ENCODE measurements around the gene INCA1.

Gene INCA1

DNA sequence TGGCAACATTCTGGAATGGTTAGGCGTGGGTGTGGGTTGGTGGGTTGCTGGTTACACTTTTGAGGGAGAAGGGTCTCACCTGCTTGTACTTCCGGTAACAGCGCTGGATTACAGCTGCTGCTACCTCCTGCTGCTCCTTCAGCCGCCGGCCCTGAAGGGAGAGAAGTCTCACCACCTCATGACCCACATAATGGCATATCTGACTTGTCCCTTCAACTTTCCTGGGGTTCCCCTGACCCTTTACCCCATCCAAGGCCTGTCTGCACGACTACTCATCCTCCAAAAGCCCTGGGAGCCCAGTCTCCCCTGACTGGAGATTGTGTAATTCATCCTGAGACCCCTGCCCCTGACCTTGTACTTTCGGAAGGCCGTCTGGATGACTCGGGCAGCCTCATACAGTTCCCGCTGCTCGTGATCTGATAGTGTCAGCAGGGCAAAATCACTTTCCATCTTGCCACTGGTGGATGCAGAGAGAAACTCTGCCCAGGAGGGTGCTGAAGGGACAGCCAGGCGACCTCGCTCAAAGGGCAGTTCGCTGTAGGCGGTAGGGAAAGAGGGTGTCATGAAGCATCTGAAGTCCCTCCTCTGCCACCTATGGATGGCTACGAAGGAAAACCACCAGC lies 27.7 kb downstream of the INCA1 start:
- no peak for DNase-seq

DNA sequence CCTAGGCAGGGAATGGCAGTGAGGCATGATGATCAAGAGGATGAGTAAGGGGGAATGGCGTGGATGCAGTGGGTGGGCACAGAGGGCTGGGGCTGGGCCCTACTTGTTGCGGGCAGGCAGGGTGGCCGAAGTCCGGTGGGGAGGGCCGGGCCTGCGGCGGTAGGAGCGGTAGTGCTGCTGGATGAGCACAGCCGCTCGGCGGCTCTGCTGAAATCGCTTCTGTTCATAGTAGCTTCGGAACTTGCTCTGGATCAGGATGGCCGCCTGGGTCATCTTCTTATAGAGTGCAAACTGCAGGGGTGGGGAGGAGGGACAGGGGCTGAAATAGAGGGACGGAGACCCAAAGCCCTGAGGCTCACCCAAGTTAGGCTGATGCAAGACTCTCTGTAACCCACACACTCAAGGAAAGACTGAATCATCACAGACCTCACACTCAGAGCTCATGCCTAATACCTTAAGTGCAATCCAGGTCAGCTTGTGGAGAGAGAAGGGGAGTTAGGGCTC lies 28.2 kb downstream of the INCA1 start:
- peak; percentile 34 for DNase-seq

DNA sequence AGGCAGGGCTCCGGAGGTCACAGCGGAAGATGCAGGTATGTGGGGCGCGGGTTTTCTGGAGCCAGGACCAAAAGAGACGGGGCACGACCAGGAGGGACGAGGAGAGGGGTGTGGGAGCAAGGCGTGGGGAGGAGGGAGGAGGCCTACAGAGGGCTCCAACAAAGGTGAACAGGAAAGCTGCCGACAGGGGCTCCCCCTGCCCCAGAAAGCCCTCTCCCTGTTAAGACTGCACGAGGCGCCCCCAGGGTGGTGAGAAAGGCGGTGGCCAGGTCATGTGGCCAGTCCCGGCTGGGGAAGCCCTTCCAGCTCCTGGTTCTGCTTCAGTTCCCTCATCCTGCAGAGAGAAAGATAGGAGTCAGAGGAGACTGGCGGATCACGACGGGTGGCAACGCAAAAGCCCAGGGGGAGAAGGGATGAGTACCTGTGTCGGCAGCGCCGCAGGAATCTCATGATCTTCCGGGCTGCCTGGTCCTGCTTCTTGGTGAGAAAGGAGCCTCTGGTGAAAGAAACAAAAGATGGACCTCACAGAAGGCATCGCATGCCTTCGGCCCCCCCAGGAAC lies 28.8 kb downstream of the INCA1 start:
- DNase-seq = peak; percentile 48

DNA sequence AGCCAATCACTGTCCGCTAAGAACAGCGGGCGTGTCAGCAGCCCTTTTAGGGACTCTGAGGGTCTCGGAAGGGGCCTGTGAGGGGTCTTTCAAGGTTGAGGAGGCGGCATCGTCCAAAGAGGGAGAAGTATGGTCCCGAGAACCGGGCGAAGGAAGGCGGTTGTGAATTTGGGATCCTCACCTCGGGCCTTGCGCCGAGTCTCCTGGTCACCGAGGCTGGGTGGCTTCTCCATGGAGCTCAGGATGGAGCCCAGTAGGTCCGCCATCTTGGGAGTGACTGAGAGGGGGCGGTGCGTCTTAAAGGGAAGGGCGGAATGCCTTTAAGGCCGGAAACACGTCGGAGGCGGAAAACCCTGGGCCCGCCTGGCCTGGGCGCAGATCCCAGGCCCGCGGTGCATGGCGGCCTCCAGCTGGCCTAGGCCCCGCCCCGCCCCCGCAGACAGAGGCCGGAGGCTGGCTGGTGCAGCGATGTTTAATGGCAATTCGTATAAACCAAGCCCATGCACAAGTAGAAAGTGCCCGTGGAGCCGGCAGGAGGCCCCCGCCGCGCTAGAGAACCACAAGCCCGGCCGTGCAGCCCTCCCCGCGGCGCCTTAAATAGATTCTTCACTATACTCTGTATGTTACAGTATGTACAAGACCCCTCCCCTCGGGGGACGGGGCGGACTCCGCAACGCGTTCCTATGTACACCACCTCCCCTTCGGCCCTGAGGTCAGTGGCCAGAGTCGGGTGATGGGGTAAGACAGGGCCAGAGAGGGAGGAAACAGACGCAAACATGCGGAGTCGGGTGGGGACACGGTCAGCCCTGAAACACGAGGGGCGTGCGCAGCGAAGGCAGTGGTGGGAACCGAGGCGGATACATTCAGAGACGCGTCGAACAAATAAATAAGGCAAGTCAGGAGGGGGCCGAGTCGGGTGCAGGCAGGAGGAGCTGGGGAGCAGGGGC lies 29.5 kb downstream of the INCA1 start, which contains the start of gene SPAG7:
TSS of gene SPAG7 (minus strand) at position 279 of the 947 bp plus-strand sequence. CDS start at position 266, 13 bp downstream.
- peak; percentile 89 for DNase-seq

DNA sequence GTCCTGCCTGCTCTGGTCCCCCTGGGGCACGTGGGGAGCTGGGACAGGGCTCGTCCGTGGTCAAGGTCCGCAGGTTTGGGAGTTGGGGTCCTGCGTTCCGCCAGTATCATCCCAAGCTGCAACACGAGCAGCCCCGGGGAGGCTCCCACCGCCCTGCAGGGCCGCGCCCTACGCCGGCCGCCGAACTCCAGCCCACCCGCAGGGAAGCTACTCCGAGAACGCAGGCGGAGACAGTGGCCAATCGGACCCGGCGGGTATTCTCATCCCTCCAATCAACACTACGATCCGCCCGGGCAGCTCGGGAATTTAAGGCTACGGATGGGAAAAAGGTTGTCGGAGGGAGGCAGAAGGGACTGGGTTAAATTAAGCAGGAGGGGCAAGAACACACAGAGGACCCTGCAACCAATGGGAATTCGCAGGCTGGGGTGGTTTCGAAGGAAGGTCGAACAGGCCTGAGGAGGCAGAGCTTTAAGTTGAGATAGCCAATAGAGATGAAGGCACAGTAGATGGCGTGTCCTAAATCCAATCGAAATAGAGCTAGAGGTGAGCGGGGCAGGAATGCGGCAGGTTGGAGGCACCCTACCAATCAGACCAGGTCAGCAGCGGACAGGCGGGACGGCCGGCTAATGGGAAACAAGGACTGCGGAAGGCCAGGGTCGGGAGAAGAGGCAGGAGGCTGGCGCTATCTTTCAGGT lies 30.3 kb downstream of the INCA1 start:
- peak; percentile 86 for DNase-seq

DNA sequence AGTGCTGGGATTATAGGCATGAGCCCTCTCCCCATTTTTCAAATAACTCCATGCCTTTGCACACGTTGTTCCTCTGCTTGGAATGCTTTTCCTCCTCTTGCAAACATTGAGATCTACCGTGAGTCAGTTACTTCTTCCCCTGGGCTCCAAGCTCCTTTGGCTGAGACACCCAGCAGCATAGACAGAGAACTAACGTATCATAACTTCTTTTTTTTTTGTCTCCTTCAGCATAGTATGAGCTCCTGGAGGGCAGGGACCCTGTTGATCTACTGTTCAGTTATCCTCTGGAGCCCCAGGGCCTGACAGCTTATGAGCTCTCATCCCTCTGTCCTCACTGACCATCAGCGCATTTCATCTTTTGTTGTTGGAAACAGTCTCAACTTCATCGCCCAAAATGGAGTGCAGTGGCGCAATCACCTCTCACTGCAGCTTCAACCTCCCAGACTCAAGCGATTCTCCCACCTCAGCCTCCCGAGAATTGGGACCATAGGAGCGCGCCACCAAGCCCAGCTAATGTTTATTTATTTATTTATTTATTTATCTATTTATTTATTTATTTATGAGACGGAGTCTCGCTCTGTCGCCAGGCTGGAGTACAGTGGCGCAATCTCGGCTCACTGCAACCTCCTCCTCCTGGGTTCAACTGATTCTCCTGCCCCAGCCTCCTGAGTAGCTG lies 31.9 kb downstream of the INCA1 start:
- no peak for DNase-seq

DNA sequence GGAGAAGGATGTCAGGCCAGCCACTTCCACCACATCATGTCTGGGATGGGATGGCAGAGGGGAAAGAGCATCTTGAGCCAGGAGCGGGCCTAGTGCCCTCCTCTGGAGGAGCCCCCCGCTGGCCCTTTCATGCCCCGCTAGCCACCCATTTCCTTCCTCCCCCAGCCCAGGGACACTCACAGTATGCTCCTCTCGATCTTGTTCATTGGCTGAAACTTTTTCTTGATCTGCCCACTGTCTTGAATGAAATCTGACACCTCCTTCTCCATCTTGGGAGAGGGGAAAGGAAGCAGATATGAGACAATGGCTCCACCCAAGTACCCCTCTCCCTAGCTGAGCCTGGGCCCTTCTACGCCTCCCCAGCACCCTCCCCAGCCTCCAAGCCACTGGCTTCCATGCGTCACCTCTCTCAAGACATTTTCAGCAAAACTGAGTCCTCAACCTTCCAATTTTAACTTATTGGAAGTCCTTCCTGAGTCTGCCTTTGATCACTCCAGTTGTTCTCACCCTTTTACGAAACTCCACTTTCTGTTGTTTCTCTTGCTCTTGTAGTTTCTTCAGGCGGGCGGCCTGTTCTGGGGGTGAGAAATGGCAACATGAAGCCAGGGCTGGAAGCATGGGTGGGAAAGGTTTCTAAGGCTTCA lies 36.9 kb downstream of the INCA1 start:
- DNase-seq = no peak

DNA sequence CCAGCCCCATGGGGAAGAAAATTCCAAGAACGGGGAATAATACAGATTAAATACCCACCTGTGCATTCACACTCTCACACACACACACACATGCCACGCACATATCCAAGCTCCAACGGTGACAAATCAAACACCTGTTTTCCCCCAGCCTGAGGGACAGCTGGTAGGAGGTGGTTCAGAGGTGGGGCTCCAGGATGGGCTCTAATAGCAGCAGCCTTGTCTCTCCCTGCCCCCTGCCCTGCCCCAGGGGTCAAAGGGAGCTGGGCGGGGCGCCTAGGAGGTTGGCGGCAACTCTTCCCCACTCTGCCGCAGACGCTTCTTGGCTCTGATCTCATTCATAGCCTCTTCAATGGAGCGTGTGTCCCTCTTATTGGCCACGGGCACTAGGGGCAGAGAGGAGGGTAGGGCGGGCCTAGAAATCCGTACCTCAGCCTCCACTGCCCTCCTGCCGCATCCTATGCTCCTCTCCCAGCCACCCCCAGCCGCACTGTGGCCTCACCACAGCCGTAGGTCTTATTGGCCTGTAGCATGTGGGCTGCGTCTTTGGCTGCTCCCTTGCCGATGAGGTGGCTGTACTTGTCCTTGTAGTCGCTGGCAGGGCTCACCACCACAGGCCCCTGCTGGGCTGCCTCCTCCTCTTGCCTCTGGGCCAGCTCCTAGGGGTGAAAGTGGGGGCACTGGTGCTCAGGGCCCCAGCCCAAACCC lies 37.9 kb downstream of the INCA1 start:
- no peak for DNase-seq

DNA sequence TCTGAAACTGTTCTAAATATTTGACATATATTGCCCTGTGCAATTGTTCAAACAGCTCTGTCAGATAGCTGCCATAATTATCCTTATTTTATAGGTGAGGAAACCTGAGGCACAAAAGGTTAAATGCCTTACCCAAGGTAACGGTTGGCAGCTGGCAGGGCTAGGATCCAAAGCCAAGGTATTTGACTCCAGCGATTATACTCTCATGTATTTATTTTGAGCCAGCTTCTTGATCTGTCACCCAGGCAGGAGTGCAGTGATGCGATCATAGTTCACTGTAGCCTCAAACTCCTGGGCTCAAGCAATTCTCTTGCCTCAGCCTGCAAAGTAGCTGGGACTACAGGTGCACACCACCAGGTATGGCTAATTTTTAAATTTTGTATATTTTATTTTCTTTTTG lies 39.2 kb downstream of the INCA1 start:
- DNase-seq = no peak

DNA sequence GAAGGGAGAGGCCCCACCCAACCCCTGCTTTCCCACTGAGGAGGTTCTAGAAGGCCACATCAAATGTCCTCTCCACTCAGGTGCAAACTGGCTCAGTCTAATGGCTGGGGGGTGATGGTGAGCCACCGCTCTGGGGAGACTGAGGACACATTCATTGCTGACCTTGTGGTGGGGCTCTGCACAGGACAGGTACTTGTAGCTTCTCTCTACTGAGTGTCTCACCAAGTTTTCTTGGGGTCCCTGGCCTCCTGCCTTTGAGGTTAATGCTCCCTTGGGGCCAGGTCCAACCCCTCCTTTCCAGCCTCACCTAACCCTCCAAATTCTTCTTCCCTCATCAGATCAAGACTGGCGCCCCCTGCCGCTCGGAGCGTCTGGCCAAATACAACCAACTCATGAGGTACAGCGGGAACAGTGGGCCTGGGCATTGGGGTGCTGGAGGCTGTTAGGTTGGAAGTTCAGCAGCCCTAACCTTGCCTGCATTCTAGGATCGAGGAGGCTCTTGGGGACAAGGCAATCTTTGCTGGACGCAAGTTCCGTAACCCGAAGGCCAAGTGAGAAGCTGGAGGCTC lies 40.7 kb downstream of the INCA1 start:
- peak; percentile 55 for DNase-seq

DNA sequence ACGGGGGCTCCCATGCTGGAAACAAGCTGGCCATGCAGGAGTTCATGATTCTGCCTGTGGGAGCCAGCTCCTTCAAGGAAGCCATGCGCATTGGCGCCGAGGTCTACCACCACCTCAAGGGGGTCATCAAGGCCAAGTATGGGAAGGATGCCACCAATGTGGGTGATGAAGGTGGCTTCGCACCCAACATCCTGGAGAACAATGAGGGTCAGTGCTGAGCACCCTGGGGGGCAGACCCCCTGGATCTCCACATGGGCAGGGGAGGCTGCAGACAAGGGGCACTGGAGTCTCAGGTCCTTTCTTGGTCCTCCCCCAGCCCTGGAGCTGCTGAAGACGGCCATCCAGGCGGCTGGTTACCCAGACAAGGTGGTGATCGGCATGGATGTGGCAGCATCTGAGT lies 42.2 kb downstream of the INCA1 start:
- no peak for DNase-seq

DNA sequence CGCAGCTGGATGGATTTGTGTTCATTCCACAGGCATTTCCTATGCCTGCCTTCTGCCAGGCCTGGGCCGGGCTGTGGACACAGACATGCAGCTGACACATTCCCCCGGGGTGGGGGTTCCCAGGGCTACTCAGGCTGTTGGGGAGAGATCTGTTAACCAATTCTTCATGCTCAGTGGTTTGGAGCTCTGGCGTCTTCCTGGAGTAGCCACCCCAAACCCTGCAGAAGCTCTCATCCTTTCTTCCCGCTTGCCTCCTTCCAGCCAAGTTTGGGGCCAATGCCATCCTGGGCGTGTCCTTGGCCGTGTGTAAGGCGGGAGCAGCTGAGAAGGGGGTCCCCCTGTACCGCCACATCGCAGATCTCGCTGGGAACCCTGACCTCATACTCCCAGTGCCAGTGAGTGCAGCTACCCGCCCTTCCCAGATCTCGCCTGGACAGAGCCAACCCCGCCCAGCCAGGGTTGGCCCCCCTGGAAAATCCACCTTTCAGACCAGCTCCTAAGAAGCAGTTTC lies 43.8 kb downstream of the INCA1 start:
- no peak for DNase-seq

DNA sequence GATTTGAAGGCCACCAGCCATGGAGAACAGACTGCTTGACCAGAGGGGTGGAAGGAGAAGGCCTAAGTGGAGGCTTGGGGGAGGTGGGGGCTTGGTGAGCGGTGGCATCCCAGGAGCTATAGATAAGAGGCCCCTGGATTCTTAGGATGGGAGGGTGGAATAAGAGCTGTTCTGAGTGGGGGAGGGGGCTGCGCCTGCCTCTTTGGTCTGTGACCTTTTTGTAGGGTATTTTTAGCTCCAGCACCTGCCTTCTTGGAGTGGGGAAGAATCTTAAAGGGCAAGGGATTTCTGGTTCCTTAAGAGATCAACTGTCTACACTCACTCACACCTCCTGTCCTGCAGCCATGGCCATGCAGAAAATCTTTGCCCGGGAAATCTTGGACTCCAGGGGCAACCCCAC lies 45.8 kb downstream of the INCA1 start:
- DNase-seq = no peak

DNA sequence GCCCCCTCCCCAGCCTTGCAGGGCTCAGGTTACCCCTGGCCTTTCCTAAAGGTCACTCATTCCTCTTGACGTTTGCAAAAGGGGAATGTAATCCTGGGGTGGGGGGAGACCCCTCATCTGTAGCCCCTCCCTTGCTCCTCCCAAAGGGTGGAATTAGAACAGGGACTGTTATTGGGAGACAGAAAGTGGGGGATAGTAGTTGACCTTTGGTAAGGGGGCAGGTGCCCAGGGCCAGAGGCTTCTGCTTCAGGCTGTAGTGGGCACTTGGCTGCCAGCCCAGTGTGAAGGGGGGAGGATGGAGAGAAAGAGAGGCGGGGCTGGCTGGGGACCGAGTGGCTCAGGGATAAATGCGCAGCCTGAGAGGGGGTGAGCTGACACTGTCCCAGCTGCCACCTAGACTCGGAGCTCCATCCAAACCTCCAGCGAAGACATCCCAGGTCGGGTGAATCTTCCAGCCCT lies 46.5 kb downstream of the INCA1 start, which contains the start of gene ENO3:
TSS of gene ENO3 (plus strand) at position 374 of the 459 bp plus-strand sequence. CDS start 711 bp downstream, outside the sequence.
- DNase-seq = no peak

DNA sequence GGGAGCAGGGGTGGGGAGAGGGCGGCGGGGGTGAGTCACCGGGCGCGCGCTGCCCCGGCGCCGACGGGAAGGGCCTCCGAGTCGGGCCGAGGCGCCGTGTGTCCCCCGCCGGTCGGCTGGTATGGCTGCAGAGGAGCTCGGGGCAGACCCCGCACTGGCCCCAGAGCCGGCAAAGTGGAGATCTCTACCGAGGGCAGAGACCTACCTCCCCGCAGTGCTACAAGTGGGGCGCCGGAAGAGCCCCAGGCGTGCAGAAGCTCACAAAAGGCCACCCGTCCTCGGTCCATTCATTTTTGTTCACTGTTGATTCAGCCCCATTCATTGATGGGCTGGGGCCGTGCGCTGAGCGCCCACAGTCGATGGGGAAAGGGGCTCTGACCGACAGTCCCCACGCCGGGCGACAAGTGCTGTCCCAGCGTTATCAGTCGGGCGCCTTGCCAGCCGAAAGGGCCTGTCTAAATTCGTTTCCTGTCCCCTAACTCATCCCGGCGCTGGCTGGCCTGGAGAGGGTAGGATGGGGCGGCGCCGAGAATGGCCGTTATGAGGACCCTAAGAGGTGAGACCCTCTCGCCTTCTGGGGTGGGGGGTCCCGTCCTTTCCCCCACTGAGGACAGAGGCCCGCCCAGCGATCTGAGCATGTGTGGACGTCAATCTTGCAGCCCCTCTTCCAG lies 47.1 kb downstream of the INCA1 start:
- DNase-seq = peak; percentile 43

DNA sequence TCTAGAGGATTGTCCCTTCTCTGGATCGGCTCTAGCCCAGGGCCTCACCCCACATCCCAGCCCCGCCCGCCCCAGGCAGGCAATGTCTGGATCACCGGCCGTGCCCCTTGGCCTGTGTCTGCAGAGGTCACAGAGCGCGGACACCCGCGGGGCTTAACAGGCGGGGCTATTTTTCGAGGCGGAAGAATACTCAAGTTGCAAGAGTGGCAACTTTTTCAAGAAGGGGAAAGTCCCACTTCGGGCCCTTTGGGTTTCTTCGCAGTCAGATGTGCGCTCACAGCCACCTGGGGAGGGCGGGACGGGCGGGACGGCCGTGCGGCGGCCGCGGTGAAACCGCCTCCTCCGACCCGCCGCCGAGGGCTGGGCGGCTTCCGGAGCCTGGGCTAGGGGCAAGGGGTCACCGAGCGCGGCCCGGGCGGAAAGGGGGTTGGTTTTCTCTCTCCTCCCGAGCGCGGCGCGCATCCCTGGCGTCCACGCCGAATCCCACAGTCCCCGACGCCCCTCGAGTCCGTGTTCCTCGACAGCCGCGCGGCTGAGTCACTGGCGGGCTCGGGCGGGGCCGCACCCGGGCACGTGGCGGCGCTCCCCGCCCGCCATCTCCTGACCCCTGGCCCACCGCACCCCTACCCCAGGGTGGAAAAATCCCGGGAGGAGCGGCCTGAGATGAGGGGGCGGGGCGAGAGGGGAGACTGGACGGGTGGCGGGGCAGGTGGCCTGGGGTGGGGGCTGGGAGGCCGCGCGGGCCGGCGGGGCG lies 47.8 kb downstream of the INCA1 start:
- peak; percentile 73 for DNase-seq

DNA sequence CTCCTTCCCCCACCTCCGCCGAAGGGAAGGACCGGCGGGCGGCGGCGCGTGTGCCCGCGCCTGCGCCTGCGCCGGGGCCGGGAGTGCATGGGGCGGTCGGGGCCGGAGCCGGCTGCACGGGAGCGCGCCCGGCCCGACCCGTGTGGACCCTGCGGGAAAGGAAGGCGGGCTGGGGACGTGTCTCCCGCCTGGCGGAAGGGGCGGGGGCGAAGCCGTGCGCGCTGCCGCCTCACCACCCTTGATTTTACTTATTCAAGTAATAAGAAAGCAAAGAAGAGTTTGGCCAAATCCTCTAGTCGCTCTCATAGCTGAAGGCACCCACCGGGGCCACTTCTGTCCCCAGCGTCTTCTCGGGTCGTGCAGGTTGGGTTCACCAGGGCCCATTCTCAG lies 48.4 kb downstream of the INCA1 start:
- peak; percentile 75 for DNase-seq

DNA sequence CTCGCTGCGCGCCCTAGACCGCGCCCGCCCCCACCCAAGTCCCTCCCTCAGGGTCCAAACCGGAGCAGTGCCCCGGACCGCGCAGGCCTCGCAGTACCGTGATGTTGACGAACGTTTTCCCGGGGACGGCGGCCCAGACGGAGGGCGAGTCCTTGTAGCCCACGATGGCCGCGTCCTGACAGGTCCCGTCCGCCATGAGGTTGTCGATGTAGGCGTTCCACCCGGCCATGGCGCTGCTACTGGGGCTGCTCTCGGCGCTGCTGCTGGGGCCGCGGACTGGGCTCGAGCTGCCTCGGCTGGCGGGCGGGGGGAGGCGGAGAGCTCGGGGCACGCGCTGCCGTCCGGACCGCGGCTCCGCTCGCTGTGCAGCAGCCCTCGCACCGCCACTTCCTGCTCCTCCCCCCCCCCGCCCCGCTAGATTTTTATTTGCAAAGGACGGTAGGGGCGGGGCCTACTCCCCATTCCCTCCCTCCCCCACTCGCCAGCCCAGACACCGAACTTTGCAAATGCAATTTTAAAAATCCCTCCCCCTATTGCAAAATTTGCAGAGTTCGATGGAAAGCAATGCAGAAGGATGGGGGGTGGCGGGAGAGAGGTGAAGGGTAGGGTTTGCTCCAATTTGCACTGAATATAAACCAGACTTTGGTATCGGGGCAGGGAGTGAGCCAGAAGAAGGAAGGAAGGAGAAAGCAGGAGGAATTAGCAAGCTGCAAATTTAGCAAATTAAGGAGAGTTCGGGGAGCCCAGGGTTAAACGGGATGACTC lies 49.0 kb downstream of the INCA1 start, which contains the start of gene PFN1:
TSS of gene PFN1 (minus strand) at position 365 of the 765 bp plus-strand sequence. CDS start at position 229, 136 bp downstream.
- DNase-seq = peak; percentile 91
